ENCODE data around the gene IRF3. TPM values are rescaled to one million over a fixed set of nuclear protein-coding genes. Genes with fewer than 3 reads are reported as not detected.
A peak's percentile ranks its signal among the peaks of the same experiment; 100 is the strongest.

The IRF3 gene
- total RNA-seq, 4 donors from 2014 or later, result 38.7 to 102 (median 74.9) TPM

GRCh38 chr19:49677231-49677900, 11.7 kb upstream of the IRF3 start, which contains the start of gene PRMT1:
Gene PRMT1, plus strand, starts transcription at chr19:49677271. Its CDS starts 10 bp downstream, at chr19:49677281.
- H3K4me3 ChIP-seq (ENCODE audit: low read depth, poor library complexity, severe bottlenecking), result peak within 1 kb of the TSS; percentile 80
- WGBS, 2 donors, result 1% methylated on average over 35 to 47 of the region's 57 CpGs
- intact Hi-C loops (cut with DNase I; ENCODE audit: low total_unique reads), result no loop called here
- TF ChIP-seq POLR2A (IDR thresholded peaks at IDR 0.05) (peak in 1 of 2 donors; percentile 8), CTCF (IDR thresholded peaks at IDR 0.05) (no peak)
- DNase-seq (ENCODE audit: low spot score in 2 of 2), result no peak

GRCh38 chr19:49676784-49677230, 11.2 kb upstream of the IRF3 start:
- H3K4me3 ChIP-seq (ENCODE audit: low read depth, poor library complexity, severe bottlenecking), result peak overlapping the region; percentile 80
- intact Hi-C loops (cut with DNase I; ENCODE audit: low total_unique reads), result no loop called here
- peak; percentile 100 for DNase-seq (ENCODE audit: low spot score in 2 of 2)
- no peak for TF ChIP-seq POLR2A (IDR thresholded peaks at IDR 0.05)
- no peak for TF ChIP-seq CTCF (IDR thresholded peaks at IDR 0.05)
- WGBS, 2 donors, result 0 to 1% methylated on average over 33 to 34 of the region's 34 CpGs

- 2 to 4% methylated on average over 27 of the region's 27 CpGs for WGBS, 2 donors
- peak; percentile 84 to 97 for DNase-seq (ENCODE audit: low spot score in 2 of 2)
- H3K4me3 ChIP-seq (ENCODE audit: low read depth, poor library complexity, severe bottlenecking), result no peak overlapping the region
- intact Hi-C loops (cut with DNase I; ENCODE audit: low total_unique reads), result no loop called here
- TF ChIP-seq CTCF (IDR thresholded peaks at IDR 0.05) (peak in 1 of 3 donors; percentile 8), POLR2A (IDR thresholded peaks at IDR 0.05) (no peak)
These were observed 10.6 kb upstream of the IRF3 start for GRCh38 chr19:49676136-49676783.

GRCh38 chr19:49672131-49672919, 6.7 kb upstream of the IRF3 start:
- DNase-seq (ENCODE audit: low spot score in 2 of 2), result peak in 1 of 2 donors; percentile 95
- TF ChIP-seq CTCF (IDR thresholded peaks at IDR 0.05) (peak in 1 of 3 donors; percentile 75), POLR2A (IDR thresholded peaks at IDR 0.05) (no peak)
- WGBS, 2 donors, result 25 to 35% methylated on average over 28 of the region's 28 CpGs
- intact Hi-C loops (cut with DNase I; ENCODE audit: low total_unique reads), result no loop called here
- H3K4me3 ChIP-seq (ENCODE audit: low read depth, poor library complexity, severe bottlenecking), result no peak overlapping the region

GRCh38 chr19:49669516-49669915, 3.9 kb upstream of the IRF3 start:
- DNase-seq (ENCODE audit: low spot score in 2 of 2), result no peak
- intact Hi-C loops (cut with DNase I; ENCODE audit: low total_unique reads), result loop anchor here (10.0 kb wide), 1 partner anchor 95 kb away; no protein-coding TSS in a partner anchor
- no peak overlapping the region for H3K4me3 ChIP-seq (ENCODE audit: low read depth, poor library complexity, severe bottlenecking)
- 86 to 92% methylated on average over 3 of the region's 3 CpGs for WGBS, 2 donors
- TF ChIP-seq POLR2A (IDR thresholded peaks at IDR 0.05), result no peak

GRCh38 chr19:49667473-49667872, 1.8 kb upstream of the IRF3 start:
- H3K4me3 ChIP-seq (ENCODE audit: low read depth, poor library complexity, severe bottlenecking), result no peak overlapping the region
- DNase-seq (ENCODE audit: low spot score in 2 of 2), result no peak
- 86 to 95% methylated on average over 2 of the region's 2 CpGs for WGBS, 2 donors
- intact Hi-C loops (cut with DNase I; ENCODE audit: low total_unique reads), result loop anchor here (10.0 kb wide), 1 partner anchor 93 kb away; no protein-coding TSS in a partner anchor
- TF ChIP-seq POLR2A (IDR thresholded peaks at IDR 0.05), result no peak
- TF ChIP-seq CTCF (IDR thresholded peaks at IDR 0.05), result no peak
